HEK293 (cell line): ENCODE data around the gene CCDC78.

Source experiments
- ATF2 ChIP-seq: fragments of 450-650 bp; formaldehyde crosslinking; IDR thresholded peaks from 2 replicates; pipeline ENCODE4 v1.5.1; 2016; ENCODE audit warnings: missing biosample characterization, missing genetic modification characterization, low read depth
- HOXA7 ChIP-seq: sonication (generic); formaldehyde crosslinking; IDR thresholded peaks from 2 replicates; pipeline ENCODE4 v1.8.1; 2022; ENCODE audit warnings: missing genetic modification reagents, borderline replicate concordance
- KLF10 ChIP-seq: fragments of 450-650 bp; IDR thresholded peaks from 2 replicates; pipeline ENCODE4 v1.5.1; 2018; ENCODE audit warnings: missing biosample characterization, mild to moderate bottlenecking, missing genetic modification characterization
- KLF16 ChIP-seq: fragments of 450-650 bp; formaldehyde crosslinking; IDR thresholded peaks from 2 replicates; pipeline ENCODE4 v1.5.1; 2017; ENCODE audit warnings: missing biosample characterization, missing genetic modification characterization
- KLF8 ChIP-seq: fragments of 450-650 bp; formaldehyde crosslinking; IDR thresholded peaks from 2 replicates; pipeline ENCODE4 v1.5.1; 2016; ENCODE audit warnings: missing biosample characterization, missing genetic modification characterization
- PBX3 ChIP-seq: sonication (generic); formaldehyde crosslinking; IDR thresholded peaks from 2 replicates; pipeline ENCODE4 v1.8.1; 2022; ENCODE audit warnings: mild to moderate bottlenecking, moderate library complexity, missing genetic modification reagents
- REST ChIP-seq: fragments of 450-650 bp; formaldehyde crosslinking; IDR thresholded peaks from 2 replicates; pipeline ENCODE4 v1.5.1; 2016; ENCODE audit warnings: missing biosample characterization, missing genetic modification characterization
- SCRT2 ChIP-seq: fragments of 450-650 bp; formaldehyde crosslinking; IDR thresholded peaks from 2 replicates; pipeline ENCODE4 v1.5.1; 2016; ENCODE audit warnings: missing biosample characterization, missing genetic modification characterization
- SP2 ChIP-seq: fragments of 450-650 bp; formaldehyde crosslinking; IDR thresholded peaks from 2 replicates; pipeline ENCODE4 v1.5.1; 2016; ENCODE audit warnings: missing biosample characterization, missing genetic modification characterization
- ZBTB20 ChIP-seq: fragments of 450-650 bp; formaldehyde crosslinking; IDR thresholded peaks from 2 replicates; pipeline ENCODE4 v1.5.1; 2016; ENCODE audit warnings: missing biosample characterization, missing genetic modification characterization
- ZBTB26 ChIP-seq: fragments of 450-650 bp; formaldehyde crosslinking; optimal IDR thresholded peaks from 2 replicates; pipeline ENCODE3; 2016; ENCODE audit warnings: missing biosample characterization, mild to moderate bottlenecking, missing genetic modification characterization
- ZBTB49 ChIP-seq: fragments of 450-650 bp; formaldehyde crosslinking; IDR thresholded peaks from 2 replicates; pipeline ENCODE4 v1.5.1; 2016; ENCODE audit warnings: missing biosample characterization, missing genetic modification characterization, low read depth
- ZBTB6 ChIP-seq: fragments of 450-650 bp; formaldehyde crosslinking; IDR thresholded peaks from 2 replicates; pipeline ENCODE4 v1.5.1; 2017; ENCODE audit warnings: missing biosample characterization, missing genetic modification characterization
- ZBTB7A ChIP-seq: fragments of 450-650 bp; formaldehyde crosslinking; IDR thresholded peaks from 2 replicates; pipeline ENCODE4 v1.5.1; 2016; ENCODE audit warnings: low read depth, missing biosample characterization, missing genetic modification characterization
- ZEB2 ChIP-seq: fragments of 450-650 bp; formaldehyde crosslinking; IDR thresholded peaks from 2 replicates; pipeline ENCODE4 v1.5.1; 2016; ENCODE audit warnings: missing biosample characterization, missing genetic modification characterization
- ZFHX2 ChIP-seq: fragments of 450-650 bp; formaldehyde crosslinking; conservative IDR thresholded peaks from 2 replicates; pipeline ENCODE4 v1.5.1; 2016; ENCODE audit warnings: missing biosample characterization, missing genetic modification characterization
- ZNF366 ChIP-seq: fragments of 450-650 bp; formaldehyde crosslinking; conservative IDR thresholded peaks from 2 replicates; pipeline ENCODE4 v1.5.1; 2016; ENCODE audit warnings: missing biosample characterization, missing genetic modification characterization
- ZNF398 ChIP-seq: fragments of 450-650 bp; formaldehyde crosslinking; IDR thresholded peaks from 2 replicates; pipeline ENCODE4 v1.5.1; 2017; ENCODE audit warnings: missing biosample characterization, missing genetic modification characterization
- ZNF596 ChIP-seq: fragments of 450-650 bp; IDR thresholded peaks from 2 replicates; pipeline ENCODE4 v1.5.0; 2018; ENCODE audit warnings: missing biosample characterization, mild to moderate bottlenecking, missing genetic modification characterization, moderate library complexity
- ZNF692 ChIP-seq: fragments of 450-650 bp; formaldehyde crosslinking; IDR thresholded peaks from 2 replicates; pipeline ENCODE4 v1.5.1; 2016; ENCODE audit warnings: missing biosample characterization, missing genetic modification characterization
- ZSCAN30 ChIP-seq: fragments of 450-650 bp; IDR thresholded peaks from 2 replicates; pipeline ENCODE4 v1.5.1; 2018; ENCODE audit warnings: missing biosample characterization, mild to moderate bottlenecking, missing genetic modification characterization, moderate library complexity

Gene CCDC78

GRCh38 chr16:720990-721764 is 5.1 kb downstream of the CCDC78 start, which contains the start of gene ANTKMT (continued):
- no peak for TF ChIP-seq ATF2 (tag by site-specific recombination)
- TF ChIP-seq ZNF692, result 0 out of 2 replicates have a peak, but pooled peaks have one; percentile 2
- no peak for TF ChIP-seq HOXA7
- peak; percentile 35 for TF ChIP-seq SP2 (tag by site-specific recombination)
- peak; percentile 96 for TF ChIP-seq PBX3 (CRISPR knock-in tag)
- peak; percentile 47; the same call in 1 of the 2 replicates for TF ChIP-seq KLF8 (tag by site-specific recombination)
- TF ChIP-seq ZBTB26 (tag by site-specific recombination), result peak; percentile 51
- TF ChIP-seq KLF16, result peak; percentile 19; the same call in 1 of the 2 replicates
- peak; percentile 64 for TF ChIP-seq ZFHX2 (tag by site-specific recombination)
- peak; percentile 32; the same call in 1 of the 2 replicates for TF ChIP-seq ZEB2
- TF ChIP-seq ZBTB6 (tag by site-specific recombination), result peak; percentile 55; the same call in 1 of the 2 replicates
- TF ChIP-seq ZBTB20 (tag by site-specific recombination), result 0 out of 2 replicates have a peak, but pooled peaks have one; percentile 76
- TF ChIP-seq REST (tag by site-specific recombination), result no peak
- peak; percentile 73; the same call in 1 of the 2 replicates for TF ChIP-seq KLF10 (tag by site-specific recombination)
- peak; percentile 72 for TF ChIP-seq ZNF596 (tag by site-specific recombination)
- TF ChIP-seq ZBTB7A (tag by site-specific recombination), result 0 out of 2 replicates have a peak, but pooled peaks have one; percentile 22
- TF ChIP-seq ZNF366 (tag by site-specific recombination), result no peak
- TF ChIP-seq ZNF398 (tag by site-specific recombination), result peak; percentile 41; the same call in 1 of the 2 replicates
- TF ChIP-seq ZBTB49 (tag by site-specific recombination), result no peak
- TF ChIP-seq SCRT2, result peak; percentile 57
- TF ChIP-seq ZSCAN30 (tag by site-specific recombination), result peak; percentile 97; the same call in 1 of the 2 replicates
